ENCODE measurements around the gene MYO1D. TPM values are rescaled to one million over a fixed set of nuclear protein-coding genes. Genes with fewer than 3 reads are reported as not detected.

The MYO1D gene
- total and polyA plus RNA-seq, 11 donors, result 3.3 to 15.5 (median 8.9) TPM

GRCh38 chr17:32871746-32872145 lies 5.2 kb downstream of the MYO1D start:
- no peaks in the 10 kb centered on the region for H3K36me3 ChIP-seq
- H3K4me3 ChIP-seq, result no peak overlapping the region
- intact Hi-C loops (cut with DNase I), result loop anchor here in 6 of 10 donors (5.0 to 10.0 kb wide), 5 partner anchors 44 to 389 kb away; no protein-coding TSS in a partner anchor
- ATAC-seq (peak; percentile 7 to 54 (median 25)), DNase-seq (peak in 2 of 5 donors; percentile 26 to 29)
- TF ChIP-seq CTCF (IDR thresholded peaks at IDR 0.05), result no peak
- no peak for TF ChIP-seq POLR2A (IDR thresholded peaks at IDR 0.05)
- peaks cover 0 to 53% (median 30%) of the 10 kb centered on the region in 12 donors for H3K4me1 ChIP-seq
- no peaks in the 10 kb centered on the region for H3K9me3 ChIP-seq
- H3K27ac ChIP-seq, result peak overlapping the region in 2 of 12 donors; percentile 14 to 22
- 74 to 83% (median 81%) methylated on average over 5 of the region's 5 CpGs for WGBS, 4 donors
- peaks cover 0 to 5% (median 0%) of the 10 kb centered on the region in 9 donors for H3K27me3 ChIP-seq

- DNase-seq, result no peak
- no peaks in the 10 kb centered on the region for H3K36me3 ChIP-seq
- no peaks in the 10 kb centered on the region for H3K27me3 ChIP-seq
- ATAC-seq, result peak in 2 of 4 donors; percentile 44 to 52
- H3K9me3 ChIP-seq, result no peaks in the 10 kb centered on the region
- intact Hi-C loops (cut with DNase I), result loop anchor here in 6 of 10 donors (5.0 to 10.0 kb wide), 5 partner anchors 44 to 389 kb away; no protein-coding TSS in a partner anchor
- no peak for TF ChIP-seq POLR2A (IDR thresholded peaks at IDR 0.05)
- no peak for TF ChIP-seq CTCF (IDR thresholded peaks at IDR 0.05)
- H3K27ac ChIP-seq, result peak overlapping the region in 5 of 12 donors; percentile 14 to 79 (median 73)
- WGBS, 4 donors, result 84 to 91% (median 87%) methylated on average over 1 of the region's 1 CpG
- H3K4me1 ChIP-seq, result peaks cover 0 to 58% (median 28%) of the 10 kb centered on the region in 12 donors
- no peak overlapping the region for H3K4me3 ChIP-seq
These were observed 6.0 kb downstream of the MYO1D start for GRCh38 chr17:32870969-32871368.

- TF ChIP-seq POLR2A (IDR thresholded peaks at IDR 0.05) (no peak), CTCF (IDR thresholded peaks at IDR 0.05) (no peak)
- Histone ChIP-seq H3K36me3 (no peaks in the 10 kb centered on the region), H3K27ac (peak overlapping the region; percentile 10 to 79 (median 53)), H3K27me3 (no peaks in the 10 kb centered on the region), H3K4me1 (peaks cover 0 to 58% (median 27%) of the 10 kb centered on the region in 12 donors), H3K9me3 (no peaks in the 10 kb centered on the region), H3K4me3 (no peak overlapping the region)
- ATAC-seq, result peak; percentile 59 to 77 (median 72)
- DNase-seq, result peak in 3 of 5 donors; percentile 23 to 39 (median 34)
- intact Hi-C loops (cut with DNase I), result loop anchor here in 6 of 10 donors (5.0 to 10.0 kb wide), 5 partner anchors 43 to 388 kb away; no protein-coding TSS in a partner anchor
- 2 to 17% (median 6%) methylated on average over 3 of the region's 3 CpGs for WGBS, 4 donors
These were observed 6.8 kb downstream of the MYO1D start for GRCh38 chr17:32870027-32870670.

- no peak for TF ChIP-seq CTCF (IDR thresholded peaks at IDR 0.05)
- WGBS, 4 donors, result 68 to 81% (median 72%) methylated on average over 6 of the region's 6 CpGs
- DNase-seq, result no peak
- Histone ChIP-seq H3K27ac (peak overlapping the region in 11 of 12 donors; percentile 10 to 79 (median 57)), H3K4me1 (peaks cover 0 to 58% (median 27%) of the 10 kb centered on the region in 12 donors), H3K4me3 (no peak overlapping the region), H3K36me3 (no peaks in the 10 kb centered on the region), H3K9me3 (no peaks in the 10 kb centered on the region), H3K27me3 (no peaks in the 10 kb centered on the region)
- intact Hi-C loops (cut with DNase I), result loop anchor here in 7 of 10 donors (5.0 to 10.0 kb wide), 5 partner anchors 42 to 387 kb away; no protein-coding TSS in a partner anchor
- ATAC-seq, result peak; percentile 13 to 72 (median 40)
These were observed 7.4 kb downstream of the MYO1D start for GRCh38 chr17:32869345-32870026.
